ENCODE results near the gene HS3ST5. TPM values are rescaled to one million over a fixed set of nuclear protein-coding genes. Genes with fewer than 3 reads are reported as not detected.

Gene HS3ST5
- total RNA-seq, 1 donor from 2014 or later: not detected

GRCh38 chr6:114272582-114272981 lies 70.2 kb downstream of the HS3ST5 start:
- no peak for TF ChIP-seq CTCF (IDR thresholded peaks at IDR 0.05)
- no peak for ATAC-seq (ENCODE audit: low read depth)

GRCh38 chr6:114271405-114271804 lies 71.4 kb downstream of the HS3ST5 start:
- intact Hi-C loops (cut with micrococcal nuclease): no loop called here
- H3K9me3 Mint-ChIP-seq: no peaks in the 10 kb centered on the region
- H3K36me3 Mint-ChIP-seq (ENCODE audit: low read depth): no peaks in the 10 kb centered on the region
- H3K4me1 Mint-ChIP-seq: no peaks in the 10 kb centered on the region
- DNase-seq (no peak), ATAC-seq (ENCODE audit: low read depth) (no peak)
- H3K27ac Mint-ChIP-seq: no peak overlapping the region
- H3K27me3 Mint-ChIP-seq: no peaks in the 10 kb centered on the region
- no peak overlapping the region for H3K4me3 Mint-ChIP-seq
- TF ChIP-seq CTCF (IDR thresholded peaks at IDR 0.05): no peak
- ChIA-PET CTCF (no interaction called here), POLR2A (no interaction called here)

More at GRCh38 chr6:114272582-114272981, 70.2 kb downstream of the HS3ST5 start:
- no peak overlapping the region for H3K4me3 Mint-ChIP-seq
- H3K27me3 Mint-ChIP-seq: no peaks in the 10 kb centered on the region
- no peak overlapping the region for H3K27ac Mint-ChIP-seq
- H3K9me3 Mint-ChIP-seq: no peaks in the 10 kb centered on the region
- no peaks in the 10 kb centered on the region for H3K36me3 Mint-ChIP-seq (ENCODE audit: low read depth)
- POLR2A ChIA-PET: no interaction called here
- no peaks in the 10 kb centered on the region for H3K4me1 Mint-ChIP-seq
- intact Hi-C loops (cut with micrococcal nuclease): no loop called here
- no peak for DNase-seq
- CTCF ChIA-PET: no interaction called here

GRCh38 chr6:114267897-114268296 lies 74.9 kb downstream of the HS3ST5 start:
- no peak for TF ChIP-seq CTCF (IDR thresholded peaks at IDR 0.05)
- no peak for ATAC-seq (ENCODE audit: low read depth)
- no peaks in the 10 kb centered on the region for H3K4me1 Mint-ChIP-seq
- ChIA-PET POLR2A (no interaction called here), CTCF (no interaction called here)
- no peak overlapping the region for H3K27ac Mint-ChIP-seq
- no peak for DNase-seq
- no peak overlapping the region for H3K4me3 Mint-ChIP-seq
- H3K9me3 Mint-ChIP-seq: no peaks in the 10 kb centered on the region
- intact Hi-C loops (cut with micrococcal nuclease): no loop called here
- no peaks in the 10 kb centered on the region for H3K27me3 Mint-ChIP-seq
- H3K36me3 Mint-ChIP-seq (ENCODE audit: low read depth): no peaks in the 10 kb centered on the region

DNA sequence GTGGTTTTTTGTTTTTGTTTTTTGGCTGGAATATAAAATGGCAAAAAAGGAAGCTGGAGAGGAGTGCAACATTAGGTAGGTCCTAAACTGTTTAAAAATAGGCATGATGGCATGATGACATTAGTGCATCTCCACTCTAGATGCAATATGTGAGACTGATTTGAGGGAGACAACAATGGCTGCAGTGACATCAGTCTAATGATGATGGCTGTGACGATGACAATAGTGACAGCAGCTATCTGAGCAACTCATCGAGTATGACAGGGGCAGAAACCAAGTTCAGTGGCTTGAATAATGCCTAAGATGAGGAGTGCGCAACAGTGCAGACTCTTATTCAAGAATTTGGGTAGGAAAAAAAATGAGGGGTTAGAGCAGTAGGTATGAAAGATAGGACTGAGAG lies 82.0 kb downstream of the HS3ST5 start:
- Mint-ChIP-seq H3K27me3 (no peaks in the 10 kb centered on the region), H3K9me3 (peaks cover 2% of the 10 kb centered on the region), H3K27ac (no peak overlapping the region), H3K4me1 (no peaks in the 10 kb centered on the region), H3K36me3 (ENCODE audit: low read depth) (no peaks in the 10 kb centered on the region), H3K4me3 (no peak overlapping the region)
- no peak for ATAC-seq (ENCODE audit: low read depth)
- ChIA-PET CTCF (no interaction called here), POLR2A (no interaction called here)
- DNase-seq: no peak
- TF ChIP-seq CTCF (IDR thresholded peaks at IDR 0.05): no peak
- intact Hi-C loops (cut with micrococcal nuclease): no loop called here

DNA sequence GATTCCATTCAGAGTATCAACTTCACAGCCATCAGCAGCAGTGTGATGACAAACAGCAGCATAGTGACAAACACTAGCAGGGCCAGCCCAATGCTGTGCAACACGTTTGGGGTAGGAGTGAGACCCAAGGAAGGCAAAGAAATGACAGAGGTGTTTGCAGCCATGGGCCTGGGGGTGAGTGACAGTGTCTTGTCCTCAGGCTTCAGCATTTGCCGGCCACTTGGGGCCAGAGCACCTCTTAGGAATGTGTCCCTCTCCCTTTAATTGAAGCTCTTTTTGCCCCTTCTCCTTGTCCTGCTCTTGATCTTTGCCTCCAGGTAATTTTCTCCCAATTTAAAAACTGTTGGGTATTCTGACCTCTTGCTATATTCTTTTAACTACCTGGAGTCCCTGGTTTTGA lies 84.4 kb downstream of the HS3ST5 start:
- H3K4me1 Mint-ChIP-seq: no peaks in the 10 kb centered on the region
- TF ChIP-seq CTCF (IDR thresholded peaks at IDR 0.05): no peak
- CTCF ChIA-PET: no interaction called here
- no peak for DNase-seq
- H3K27me3 Mint-ChIP-seq: no peaks in the 10 kb centered on the region
- peaks cover 2% of the 10 kb centered on the region for H3K9me3 Mint-ChIP-seq
- intact Hi-C loops (cut with micrococcal nuclease): no loop called here
- POLR2A ChIA-PET: no interaction called here
- no peak overlapping the region for H3K4me3 Mint-ChIP-seq
- ATAC-seq (ENCODE audit: low read depth): no peak
- no peaks in the 10 kb centered on the region for H3K36me3 Mint-ChIP-seq (ENCODE audit: low read depth)
- H3K27ac Mint-ChIP-seq: no peak overlapping the region
